Trophoblast cell (in vitro differentiated cells and primary cell): ENCODE data around the gene C10orf143.

Source experiments
- DNase-seq, 2 donors: peaks; one replicate each; pipeline ENCODE4 v3.0.0-alpha.2; 2016
- H2AFZ ChIP-seq: 2 replicates; pipeline ENCODE4 v1.6.1; 2013; ENCODE audit warnings: low read length, moderate library complexity, mild to moderate bottlenecking; ENCODE audit not compliant: insufficient read depth, poor library complexity
- H2AK5ac ChIP-seq: 2 replicates; pipeline ENCODE4 v1.6.1; 2013; ENCODE audit warnings: mild to moderate bottlenecking, low read length
- H2BK120ac ChIP-seq: 2 replicates; pipeline ENCODE4 v1.6.1; 2013; ENCODE audit warnings: low read length, mild to moderate bottlenecking, moderate library complexity; ENCODE audit not compliant: insufficient read depth, poor library complexity
- H2BK12ac ChIP-seq: 2 replicates; pipeline ENCODE4 v1.6.1; 2013; ENCODE audit warnings: mild to moderate bottlenecking, low read length, moderate library complexity
- H2BK5ac ChIP-seq: 2 replicates; pipeline ENCODE4 v1.6.1; 2013; ENCODE audit warnings: low read length, low read depth, moderate library complexity, mild to moderate bottlenecking; ENCODE audit not compliant: poor library complexity
- H3K14ac ChIP-seq: 2 replicates; pipeline ENCODE4 v1.6.1; 2013; ENCODE audit warnings: mild to moderate bottlenecking, low read length
- H3K18ac ChIP-seq: 2 replicates; pipeline ENCODE4 v1.6.1; 2013; ENCODE audit warnings: mild to moderate bottlenecking, low read length
- H3K23ac ChIP-seq: 2 replicates; pipeline ENCODE4 v1.6.1; 2013; ENCODE audit warnings: low read length
- H3K27ac ChIP-seq: 2 replicates; pipeline ENCODE4 v1.5.1; 2013; ENCODE audit warnings: low read depth, mild to moderate bottlenecking, inconsistent platforms, low read length, moderate library complexity
- H3K27me3 ChIP-seq: 2 replicates; pipeline ENCODE4 v1.6.1; 2013; ENCODE audit warnings: inconsistent platforms, mild to moderate bottlenecking, low read length, moderate library complexity; ENCODE audit not compliant: insufficient read depth
- H3K36me3 ChIP-seq, 2 experiments: 1 replicate in 1 of 2; 2 replicates in 1 of 2; pipeline ENCODE4 v1.6.1; 2013; ENCODE audit warnings: low read length in 2 of 2, mild to moderate bottlenecking in 2 of 2, moderate library complexity in 1 of 2; ENCODE audit not compliant: insufficient read depth in 2 of 2, control insufficient read depth in 1 of 2
- H3K4ac ChIP-seq: 2 replicates; pipeline ENCODE4 v1.6.1; 2013; ENCODE audit warnings: low read depth, mild to moderate bottlenecking, low read length, moderate library complexity
- H3K4me1 ChIP-seq, 2 experiments: 1 replicate in 1 of 2; 2 replicates in 1 of 2; pipeline ENCODE4 v1.6.1; 2013; ENCODE audit warnings: low read length in 2 of 2, mild to moderate bottlenecking in 2 of 2, moderate library complexity in 1 of 2; ENCODE audit not compliant: insufficient read depth in 2 of 2, control insufficient read depth in 1 of 2
- H3K4me2 ChIP-seq: 2 replicates; pipeline ENCODE4 v1.6.1; 2013; ENCODE audit warnings: inconsistent platforms, mild to moderate bottlenecking, low read length, moderate library complexity
- H3K4me3 ChIP-seq: 2 replicates; pipeline ENCODE4 v1.5.1; 2013; ENCODE audit warnings: mild to moderate bottlenecking, low read depth, low read length, inconsistent platforms
- H3K79me1 ChIP-seq: one replicate; pipeline ENCODE4 v1.6.1; 2013; ENCODE audit warnings: low read length
- H3K79me2 ChIP-seq: 2 replicates; pipeline ENCODE4 v1.6.1; 2013; ENCODE audit warnings: low read length, mild to moderate bottlenecking; ENCODE audit not compliant: control insufficient read depth, insufficient read depth, poor library complexity
- H3K9ac ChIP-seq: 2 replicates; pipeline ENCODE4 v1.6.1; 2013; ENCODE audit warnings: mild to moderate bottlenecking, low read length
- H3K9me3 ChIP-seq: 2 replicates; pipeline ENCODE4 v1.6.1; 2013; ENCODE audit warnings: low read depth, mild to moderate bottlenecking, control low read depth, inconsistent platforms, low read length; ENCODE audit not compliant: insufficient read depth
- H4K12ac ChIP-seq: 2 replicates; pipeline ENCODE4 v1.6.1; 2013; ENCODE audit warnings: low read depth, mild to moderate bottlenecking, low read length, moderate library complexity
- H4K8ac ChIP-seq: 2 replicates; pipeline ENCODE4 v1.6.1; 2013; ENCODE audit warnings: low read depth, mild to moderate bottlenecking, low read length, moderate library complexity
- H4K91ac ChIP-seq: one replicate; pipeline ENCODE4 v1.6.1; 2013; ENCODE audit warnings: low read depth, mild to moderate bottlenecking, low read length, moderate library complexity
- WGBS: extraction: QIAGEN DNeasy Blood & Tissue Kit; methylation state at CpG from one replicate; pipeline ENCODE4 v1.1.7; 2013; ENCODE audit warnings: missing lambda C conversion rate; ENCODE audit not compliant: insufficient read length, insufficient coverage; ENCODE audit errors: extremely low coverage; 5-methylcytosine and 5-hydroxymethylcytosine counted together

Gene C10orf143

DNA sequence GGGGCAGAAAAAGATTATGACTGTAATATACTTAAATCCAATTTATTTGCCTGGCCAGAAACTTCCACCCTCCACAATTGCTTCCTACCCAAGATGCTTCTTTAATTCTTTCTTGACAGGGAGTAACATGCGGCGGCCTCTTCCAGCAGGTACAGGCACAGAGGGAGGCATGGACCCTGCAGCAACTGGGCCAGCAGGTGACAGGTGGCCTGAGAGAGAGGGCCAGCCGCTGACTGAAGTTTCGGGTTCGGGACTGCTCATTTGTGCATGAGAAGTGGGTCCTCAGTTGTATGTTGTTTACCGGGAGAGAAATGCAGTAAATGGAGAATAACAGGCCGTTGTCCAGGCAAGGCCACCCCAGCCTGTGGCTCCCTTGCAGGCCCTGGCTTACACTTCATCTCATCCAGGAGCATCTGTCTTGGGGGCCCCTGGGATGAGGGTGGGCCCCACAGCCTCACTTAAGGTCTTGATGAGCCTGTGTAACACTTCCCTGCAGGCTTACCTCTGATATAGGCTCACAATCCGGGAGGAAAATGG lies 72.5 kb downstream of the C10orf143 start:
- Histone ChIP-seq H3K79me2 (no peaks in the 10 kb centered on the region), H3K9ac (no peak overlapping the region), H3K23ac (no peak overlapping the region), H3K9me3 (peaks cover 3% of the 10 kb centered on the region), H2AFZ (no peak overlapping the region), H3K18ac (no peak overlapping the region), H3K4me3 (no peak overlapping the region), H4K91ac (no peak overlapping the region), H4K8ac (no peak overlapping the region), H3K79me1 (no peaks in the 10 kb centered on the region), H3K4me2 (no peak overlapping the region), H4K12ac (no peak overlapping the region), H2BK120ac (no peak overlapping the region), H3K27me3 (no peaks in the 10 kb centered on the region), H3K4ac (no peak overlapping the region), H3K36me3 (no peaks in the 10 kb centered on the region), H2AK5ac (no peak overlapping the region), H2BK12ac (no peak overlapping the region), H3K14ac (no peak overlapping the region), H3K27ac (no peak overlapping the region), H3K4me1 (no peaks in the 10 kb centered on the region), H2BK5ac (no peak overlapping the region)
- no peak for DNase-seq
- WGBS: no CpG with 5 or more reads among the region's 8 CpGs

DNA sequence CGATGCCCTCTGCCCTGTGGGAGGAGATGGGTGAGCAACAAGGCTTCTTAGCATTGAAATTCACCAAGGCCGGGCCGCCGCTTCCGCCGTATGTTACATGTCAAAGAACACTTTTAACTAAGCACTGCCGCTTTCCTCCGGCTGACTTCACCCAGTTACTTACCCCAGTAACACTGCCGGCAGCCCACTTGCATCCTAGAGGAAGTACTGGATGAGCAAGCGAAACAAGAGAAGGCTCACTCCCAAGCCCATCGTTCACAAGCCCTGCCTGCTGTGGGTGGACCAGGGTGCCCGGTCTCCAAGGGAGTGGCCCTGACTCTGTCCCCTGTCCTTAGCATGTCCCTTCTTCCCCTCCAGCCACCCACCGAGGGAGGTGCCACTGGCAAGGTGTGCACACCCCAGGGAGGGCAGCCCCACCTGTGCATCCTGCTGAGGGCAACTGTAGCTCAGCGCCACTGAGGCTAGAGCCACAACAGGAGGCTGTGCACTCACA lies 73.4 kb downstream of the C10orf143 start:
- no peak overlapping the region for H3K18ac ChIP-seq
- no peaks in the 10 kb centered on the region for H3K4me1 ChIP-seq
- H2AFZ ChIP-seq: no peak overlapping the region
- H3K4ac ChIP-seq: no peak overlapping the region
- H3K79me2 ChIP-seq: no peaks in the 10 kb centered on the region
- H2BK12ac ChIP-seq: no peak overlapping the region
- H3K23ac ChIP-seq: no peak overlapping the region
- H3K79me1 ChIP-seq: no peaks in the 10 kb centered on the region
- no peak overlapping the region for H3K27ac ChIP-seq
- H2AK5ac ChIP-seq: no peak overlapping the region
- H2BK5ac ChIP-seq: no peak overlapping the region
- peaks cover 3% of the 10 kb centered on the region for H3K9me3 ChIP-seq
- no peak overlapping the region for H4K91ac ChIP-seq
- H3K4me2 ChIP-seq: no peak overlapping the region
- peak overlapping the region; percentile 10 for H3K4me3 ChIP-seq
- H2BK120ac ChIP-seq: no peak overlapping the region
- no peaks in the 10 kb centered on the region for H3K36me3 ChIP-seq
- no peak overlapping the region for H4K12ac ChIP-seq
- H4K8ac ChIP-seq: no peak overlapping the region
- no peak overlapping the region for H3K9ac ChIP-seq
- no peak for DNase-seq
- no peaks in the 10 kb centered on the region for H3K27me3 ChIP-seq
- no peak overlapping the region for H3K14ac ChIP-seq
- WGBS: no CpG with 5 or more reads among the region's 14 CpGs

DNA sequence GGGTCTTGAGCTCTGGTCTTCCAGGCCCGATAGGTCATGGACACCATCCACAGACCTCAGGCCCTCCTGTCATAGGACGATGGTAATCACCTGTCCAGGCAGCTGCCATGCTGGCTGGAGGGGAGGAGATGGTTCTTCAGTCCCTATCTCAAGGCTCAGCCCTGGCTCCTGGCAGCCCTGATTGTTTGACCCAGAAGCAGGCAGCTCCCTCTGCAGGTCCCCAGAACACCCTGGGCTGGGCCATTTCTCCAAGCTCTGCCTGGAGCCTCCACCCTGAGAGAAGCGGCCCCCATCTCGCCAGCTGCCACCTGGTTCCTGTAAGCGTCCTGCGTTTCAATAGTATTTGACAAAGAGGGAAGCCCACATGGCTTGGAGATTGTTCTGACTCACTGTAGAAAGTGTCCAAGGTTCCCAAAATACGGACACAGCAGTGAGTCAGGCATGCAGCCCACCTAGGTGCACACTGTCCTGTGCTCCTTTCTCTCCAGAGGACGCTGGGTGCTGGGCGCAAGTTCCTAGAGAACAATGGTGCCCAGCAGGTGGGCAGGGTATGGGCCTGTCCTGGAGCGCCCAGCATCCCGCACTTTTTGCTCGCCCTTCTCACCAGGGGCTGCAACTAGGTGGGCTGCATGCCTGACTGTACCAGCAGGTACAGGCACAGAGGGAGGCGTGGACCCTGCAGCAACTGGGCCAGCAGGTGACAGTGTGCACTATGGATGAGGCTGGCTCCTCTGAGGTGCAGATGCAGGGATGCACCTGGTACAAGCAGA lies 74.1 kb downstream of the C10orf143 start:
- no peak overlapping the region for H4K91ac ChIP-seq
- no CpG with 5 or more reads among the region's 13 CpGs for WGBS

GRCh38 chr10:130029209-130029608 lies 81.4 kb downstream of the C10orf143 start:
- H3K4me2 ChIP-seq: no peak overlapping the region
- no peak overlapping the region for H4K91ac ChIP-seq
- H3K27ac ChIP-seq: no peak overlapping the region
- no peak overlapping the region for H3K9ac ChIP-seq
- H3K79me2 ChIP-seq: no peaks in the 10 kb centered on the region
- no peak for DNase-seq
- H3K4me3 ChIP-seq: no peak overlapping the region
- H3K36me3 ChIP-seq: no peaks in the 10 kb centered on the region
- H4K12ac ChIP-seq: no peak overlapping the region
- no peak overlapping the region for H2AFZ ChIP-seq
- no peak overlapping the region for H3K14ac ChIP-seq
- WGBS: no CpG with 5 or more reads among the region's 4 CpGs
- no peaks in the 10 kb centered on the region for H3K27me3 ChIP-seq
- no peaks in the 10 kb centered on the region for H3K4me1 ChIP-seq
- H3K79me1 ChIP-seq: no peaks in the 10 kb centered on the region
- H2BK5ac ChIP-seq: no peak overlapping the region
- H4K8ac ChIP-seq: no peak overlapping the region
- H2BK12ac ChIP-seq: no peak overlapping the region
- no peak overlapping the region for H3K4ac ChIP-seq
- no peak overlapping the region for H2AK5ac ChIP-seq
- H3K23ac ChIP-seq: no peak overlapping the region
- H2BK120ac ChIP-seq: no peak overlapping the region
- H3K18ac ChIP-seq: no peak overlapping the region
- no peaks in the 10 kb centered on the region for H3K9me3 ChIP-seq

More for the DNA sequence above, 74.1 kb downstream of the C10orf143 start:
- Histone ChIP-seq H3K4me3 (no peak overlapping the region), H3K9ac (no peak overlapping the region), H2BK120ac (no peak overlapping the region), H4K8ac (no peak overlapping the region), H3K9me3 (peaks cover 1% of the 10 kb centered on the region), H3K27ac (no peak overlapping the region), H3K79me2 (no peaks in the 10 kb centered on the region), H3K4me2 (no peak overlapping the region), H3K4ac (no peak overlapping the region), H3K23ac (no peak overlapping the region), H2AK5ac (no peak overlapping the region), H2BK5ac (no peak overlapping the region), H3K4me1 (no peaks in the 10 kb centered on the region), H4K12ac (no peak overlapping the region), H3K79me1 (no peaks in the 10 kb centered on the region), H3K36me3 (no peaks in the 10 kb centered on the region), H2BK12ac (no peak overlapping the region), H3K27me3 (no peaks in the 10 kb centered on the region), H2AFZ (no peak overlapping the region), H3K14ac (no peak overlapping the region), H3K18ac (no peak overlapping the region)
- DNase-seq: no peak
